OCI-LY1 (cell line): ENCODE results near the gene PKD2L1.

Experiments used
- H2AFZ ChIP-seq: fragments of 200-600 bp; sonication (generic), shearing (Covaris generic); 2 replicates; pipeline ENCODE4 v1.6.0; 2014; ENCODE audit warnings: antibody characterized with exemption, mild to moderate bottlenecking, low read length
- H3F3A ChIP-seq: fragments of 200-600 bp; sonication (generic), shearing (Covaris generic); 2 replicates; pipeline ENCODE4 v1.6.0; 2014; ENCODE audit warnings: mild to moderate bottlenecking, antibody characterized with exemption, low read length, moderate library complexity; ENCODE audit not compliant: insufficient read depth
- H3K27ac ChIP-seq: fragments of 200-600 bp; sonication (generic); 2 replicates; pipeline ENCODE4 v1.5.1; 2014; ENCODE audit warnings: low read length, mixed run types, mild to moderate bottlenecking, low read depth; ENCODE audit not compliant: poor library complexity, severe bottlenecking
- H3K27me3 ChIP-seq: fragments of 200-600 bp; sonication (generic); 2 replicates; pipeline ENCODE4 v1.6.0; 2014; ENCODE audit warnings: antibody characterized with exemption, mild to moderate bottlenecking, low read length, moderate library complexity; ENCODE audit not compliant: insufficient read depth
- H3K36me3 ChIP-seq: fragments of 200-600 bp; sonication (generic); 2 replicates; pipeline ENCODE4 v1.6.1; 2014; ENCODE audit warnings: mild to moderate bottlenecking, antibody characterized with exemption, low read length, moderate library complexity, mixed read lengths; ENCODE audit not compliant: insufficient read depth
- H3K4me1 ChIP-seq: fragments of 200-600 bp; sonication (generic); 2 replicates; pipeline ENCODE4 v1.5.1; 2014; ENCODE audit warnings: mild to moderate bottlenecking, low read length, moderate library complexity; ENCODE audit not compliant: insufficient read depth, severe bottlenecking
- H3K4me2 ChIP-seq: fragments of 200-600 bp; sonication (generic), shearing (Covaris generic); 2 replicates; pipeline ENCODE4 v1.6.1; 2014; ENCODE audit warnings: low read length
- H3K4me3 ChIP-seq: fragments of 200-600 bp; sonication (generic); 2 replicates; pipeline ENCODE4 v1.5.1; 2014; ENCODE audit warnings: low read length, low read depth, mild to moderate bottlenecking, mixed read lengths; ENCODE audit not compliant: poor library complexity, severe bottlenecking
- H3K79me2 ChIP-seq: fragments of 200-600 bp; shearing (Covaris generic); 2 replicates; pipeline ENCODE4 v1.6.1; 2016; ENCODE audit warnings: mixed run types, low read length, mixed read lengths; ENCODE audit not compliant: insufficient read depth
- H3K9ac ChIP-seq: fragments of 200-600 bp; sonication (generic), shearing (Covaris generic); 2 replicates; pipeline ENCODE4 v1.6.1; 2014; ENCODE audit warnings: mild to moderate bottlenecking, low read length, mixed read lengths
- H3K9me2 ChIP-seq: fragments of 200-600 bp; sonication (generic), shearing (Covaris generic); 2 replicates; pipeline ENCODE4 v1.6.1; 2014; ENCODE audit warnings: low read depth, mild to moderate bottlenecking, low read length, mixed read lengths
- H3K9me3 ChIP-seq: fragments of 200-600 bp; shearing (Covaris generic); 2 replicates; pipeline ENCODE4 v1.6.1; 2014; ENCODE audit warnings: low read length, mixed read lengths
- H4K20me1 ChIP-seq: fragments of 200-600 bp; sonication (generic), shearing (Covaris generic); 2 replicates; pipeline ENCODE4 v1.6.0; 2016; ENCODE audit warnings: mild to moderate bottlenecking, low read length; ENCODE audit not compliant: insufficient read depth
- CTCF ChIP-seq: fragments of 200-600 bp; sonication (generic), shearing (Covaris generic); IDR thresholded peaks from 2 replicates; pipeline ENCODE4 v1.5.1; 2017; ENCODE audit warnings: mild to moderate bottlenecking, antibody characterized with exemption, low read length, moderate library complexity, mixed read lengths
- EZH2 ChIP-seq: fragments of 200-600 bp; sonication (generic), shearing (Covaris generic); IDR thresholded peaks from 2 replicates; pipeline ENCODE4 v1.8.0; 2017; ENCODE audit warnings: borderline replicate concordance, mixed run types, mild to moderate bottlenecking, antibody characterized with exemption, low read length, moderate library complexity, mixed read lengths

The PKD2L1 gene

GRCh38 chr10:100353770-100354485, 23.9 kb upstream of the PKD2L1 start:
- peaks cover 2% of the 10 kb centered on the region; the same call in 1 of the 2 replicates for H3K79me2 ChIP-seq

GRCh38 chr10:100350914-100351485, 21.0 kb upstream of the PKD2L1 start:
- Histone ChIP-seq H3K4me1 (peaks cover 33% of the 10 kb centered on the region), H3F3A (no peaks in the 10 kb centered on the region), H4K20me1 (no peaks in the 10 kb centered on the region), H3K9me2 (no peaks in the 10 kb centered on the region), H3K36me3 (peaks cover 85% of the 10 kb centered on the region), H3K27me3 (no peaks in the 10 kb centered on the region), H2AFZ (no peak overlapping the region), H3K4me3 (peak overlapping the region; percentile 78), H3K4me2 (peak overlapping the region; percentile 87; the same call in 1 of the 2 replicates), H3K27ac (no peak overlapping the region), H3K79me2 (peaks cover 20% of the 10 kb centered on the region), H3K9ac (no peak overlapping the region; the same call in 1 of the 2 replicates), H3K9me3 (no peaks in the 10 kb centered on the region)
- no peak for TF ChIP-seq EZH2
- no peak for TF ChIP-seq CTCF

More at GRCh38 chr10:100353770-100354485, 23.9 kb upstream of the PKD2L1 start:
- Histone ChIP-seq H3K36me3 (peaks cover 94% of the 10 kb centered on the region), H3K9me2 (no peaks in the 10 kb centered on the region), H3K9me3 (no peaks in the 10 kb centered on the region), H3K4me2 (no peak overlapping the region), H2AFZ (no peak overlapping the region), H4K20me1 (no peaks in the 10 kb centered on the region), H3K4me3 (no peak overlapping the region), H3K27ac (no peak overlapping the region), H3K4me1 (peaks cover 24% of the 10 kb centered on the region), H3F3A (no peaks in the 10 kb centered on the region), H3K9ac (no peak overlapping the region), H3K27me3 (no peaks in the 10 kb centered on the region)
- TF ChIP-seq EZH2: no peak
- no peak for TF ChIP-seq CTCF

GRCh38 chr10:100349672-100350071, 19.6 kb upstream of the PKD2L1 start:
- H3K27ac ChIP-seq: no peak overlapping the region
- H3K27me3 ChIP-seq: no peaks in the 10 kb centered on the region
- TF ChIP-seq CTCF: no peak
- TF ChIP-seq EZH2: no peak
- H3F3A ChIP-seq: no peaks in the 10 kb centered on the region
- peaks cover 72% of the 10 kb centered on the region for H3K36me3 ChIP-seq
- no peaks in the 10 kb centered on the region for H3K9me2 ChIP-seq
- H3K4me2 ChIP-seq: peak overlapping the region; percentile 87
- H2AFZ ChIP-seq: no peak overlapping the region
- peak overlapping the region; percentile 95; the same call in 1 of the 2 replicates for H3K9ac ChIP-seq
- peaks cover 43% of the 10 kb centered on the region for H3K4me1 ChIP-seq
- no peaks in the 10 kb centered on the region for H3K9me3 ChIP-seq
- H3K4me3 ChIP-seq: peak overlapping the region; percentile 78
- peaks cover 20% of the 10 kb centered on the region for H3K79me2 ChIP-seq
- H4K20me1 ChIP-seq: no peaks in the 10 kb centered on the region
